ENCODE results near the gene GRIN2A.

GRIN2A gene

GRCh38 chr16:9817586-9817985 lies 364.6 kb downstream of the GRIN2A start:
- DNase-seq (ENCODE audit: low spot score) = no peak

DNA sequence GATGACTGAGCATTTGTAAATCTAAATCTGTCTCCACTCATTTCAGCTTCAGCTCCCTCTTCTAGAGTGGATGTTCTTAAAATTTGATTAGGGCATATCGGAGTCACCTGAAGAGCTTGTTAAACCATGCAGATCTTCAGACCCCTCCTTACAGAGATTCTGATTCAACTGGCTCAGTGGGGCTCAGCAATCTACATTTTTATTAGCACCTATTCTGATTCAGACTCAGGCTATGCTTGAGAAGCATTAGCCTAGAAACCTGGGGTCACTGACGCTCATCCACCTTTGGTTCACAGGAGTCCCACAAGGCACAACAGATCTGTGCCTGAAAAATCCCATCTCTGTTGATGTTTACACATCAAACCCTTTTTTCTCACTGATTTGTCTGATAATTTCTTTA lies 365.6 kb downstream of the GRIN2A start:
- DNase-seq (ENCODE audit: low spot score) = no peak

DNA sequence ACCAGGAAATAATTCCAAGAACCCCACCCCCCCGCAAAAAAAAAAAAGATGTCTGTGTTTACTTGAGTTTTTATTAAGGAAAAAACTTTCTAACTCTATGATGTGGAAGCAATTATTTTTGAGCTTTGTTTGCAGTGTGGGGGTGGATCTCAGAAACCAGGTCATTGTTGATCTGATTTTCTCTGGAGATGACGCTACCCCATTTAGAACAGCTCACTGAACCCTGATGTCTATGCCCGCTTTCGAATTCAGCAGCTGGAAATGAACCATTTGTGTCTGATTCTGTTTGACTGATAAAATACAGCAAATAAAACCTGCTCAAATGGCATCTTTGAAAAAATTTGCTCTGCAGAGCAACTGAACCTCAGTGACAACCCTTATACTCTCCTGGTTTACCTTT lies 368.6 kb downstream of the GRIN2A start:
- DNase-seq (ENCODE audit: low spot score) = no peak

- DNase-seq (ENCODE audit: low spot score) = no peak
These were observed 374.0 kb downstream of the GRIN2A start for GRCh38 chr16:9808210-9808609.

GRCh38 chr16:9807302-9807701 lies 374.9 kb downstream of the GRIN2A start:
- no peak for DNase-seq (ENCODE audit: low spot score)

DNA sequence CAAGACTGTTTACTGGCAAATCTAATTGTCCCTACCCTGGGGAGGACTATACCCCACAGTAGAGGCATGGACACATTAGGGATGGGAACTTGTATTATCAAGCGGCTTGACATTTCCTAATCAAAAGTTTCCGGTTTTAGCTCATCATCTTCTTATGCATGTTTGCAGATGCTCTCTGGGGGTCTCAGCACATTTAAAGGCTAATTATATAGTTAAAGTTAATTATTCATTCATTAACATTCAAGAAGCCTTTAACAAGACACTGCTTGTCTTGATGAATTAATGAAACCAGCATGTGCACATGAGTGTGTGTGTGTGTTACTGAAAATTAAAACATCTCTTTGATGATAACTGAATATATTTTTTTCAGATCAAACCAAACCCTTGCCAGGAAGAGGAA lies 377.1 kb downstream of the GRIN2A start:
- no peak for DNase-seq (ENCODE audit: low spot score)

GRCh38 chr16:9802160-9802559 lies 380.1 kb downstream of the GRIN2A start:
- no peak for DNase-seq (ENCODE audit: low spot score)

GRCh38 chr16:9801651-9802050 lies 380.6 kb downstream of the GRIN2A start:
- DNase-seq (ENCODE audit: low spot score) = no peak

- no peak for DNase-seq (ENCODE audit: low spot score)
These were observed 382.0 kb downstream of the GRIN2A start for GRCh38 chr16:9800186-9800738.

DNA sequence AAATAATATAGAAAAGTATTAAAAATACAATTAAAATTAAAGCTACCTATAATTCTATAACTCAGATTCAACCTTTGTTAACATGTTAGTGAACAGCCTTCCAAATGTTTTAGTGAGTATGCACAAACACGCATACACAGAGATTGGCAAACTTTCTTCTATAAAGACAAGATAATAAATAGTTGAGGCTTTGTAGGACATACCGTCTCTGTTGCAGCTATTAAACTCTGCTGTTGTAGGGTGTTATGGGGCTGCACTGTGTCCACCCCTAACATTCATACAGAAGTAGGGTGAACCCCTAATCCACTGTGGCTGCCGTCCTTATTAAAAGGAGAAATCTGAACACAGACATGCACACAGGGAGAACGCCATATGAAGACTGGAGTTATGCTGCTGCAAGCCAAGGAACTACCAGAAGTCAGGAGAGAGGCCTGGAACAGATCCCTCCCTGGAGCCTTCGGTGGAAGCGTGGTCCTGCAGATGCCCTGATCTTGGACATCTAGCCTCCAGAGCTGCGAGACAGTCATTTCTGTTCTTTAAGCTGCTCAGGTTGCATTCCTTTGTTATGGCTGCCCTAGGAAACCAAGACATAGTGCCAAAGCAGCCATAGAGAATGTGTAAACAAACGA lies 383.2 kb downstream of the GRIN2A start:
- DNase-seq (ENCODE audit: low spot score) = no peak

DNA sequence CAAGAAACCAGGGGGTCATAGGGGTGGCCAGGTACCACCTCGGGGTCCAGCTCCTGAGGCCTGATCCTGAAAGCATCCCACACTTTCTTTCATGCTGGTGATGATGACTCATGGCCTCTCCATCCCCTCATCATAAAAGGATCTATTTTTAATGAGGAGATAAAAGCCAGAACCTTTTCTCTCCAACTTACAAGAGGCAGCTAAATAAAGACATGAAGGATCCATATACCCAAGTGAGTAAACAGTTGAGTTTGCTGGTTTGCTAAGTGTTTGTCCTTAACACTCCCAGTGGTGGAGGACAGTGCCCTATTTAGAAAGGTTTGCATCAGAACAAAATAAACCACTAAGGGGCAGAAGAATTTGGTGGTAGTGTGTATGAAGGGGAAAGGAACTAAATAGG lies 383.8 kb downstream of the GRIN2A start:
- DNase-seq (ENCODE audit: low spot score) = no peak

DNA sequence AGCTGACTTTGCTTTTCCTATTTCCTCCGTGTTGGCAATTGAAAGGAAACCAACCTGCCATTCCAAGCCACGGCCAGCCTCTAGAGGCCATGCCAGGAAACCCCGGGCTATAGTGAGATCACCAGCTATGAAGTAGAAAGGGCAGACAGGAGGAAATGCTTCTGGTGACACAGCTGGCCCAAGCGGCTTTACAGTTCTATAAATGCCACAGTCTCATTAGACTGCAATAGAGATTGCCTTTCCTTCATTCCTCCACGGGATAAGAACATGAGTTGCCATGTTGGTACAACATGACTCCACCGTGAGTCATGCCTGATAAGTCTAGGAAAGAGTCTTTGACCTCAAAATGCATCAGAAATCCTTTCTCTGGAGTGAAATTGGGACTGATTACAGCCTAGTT lies 384.9 kb downstream of the GRIN2A start:
- DNase-seq (ENCODE audit: low spot score) = no peak

DNA sequence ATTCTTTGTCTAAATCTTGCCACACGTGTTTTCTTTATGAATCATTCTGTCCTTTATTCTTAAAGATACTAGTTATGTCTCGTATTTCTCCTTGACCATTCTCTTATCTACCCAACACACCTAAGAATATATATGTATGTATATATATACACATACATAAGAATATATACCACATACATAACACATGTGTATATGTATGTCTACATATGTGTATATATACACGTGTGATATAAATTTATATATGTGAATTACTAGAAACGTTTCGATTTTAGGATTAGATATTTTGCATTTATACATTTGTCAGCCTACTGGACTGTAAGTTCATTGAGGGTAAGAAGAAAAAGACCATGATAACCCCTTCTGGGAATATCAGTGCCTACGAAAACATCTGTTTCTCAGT lies 388.6 kb downstream of the GRIN2A start:
- DNase-seq (ENCODE audit: low spot score) = no peak

GRCh38 chr16:9791556-9791955 lies 390.7 kb downstream of the GRIN2A start:
- no peak for DNase-seq (ENCODE audit: low spot score)

- DNase-seq (ENCODE audit: low spot score) = no peak
These were observed 392.0 kb downstream of the GRIN2A start for GRCh38 chr16:9790199-9790598.

DNA sequence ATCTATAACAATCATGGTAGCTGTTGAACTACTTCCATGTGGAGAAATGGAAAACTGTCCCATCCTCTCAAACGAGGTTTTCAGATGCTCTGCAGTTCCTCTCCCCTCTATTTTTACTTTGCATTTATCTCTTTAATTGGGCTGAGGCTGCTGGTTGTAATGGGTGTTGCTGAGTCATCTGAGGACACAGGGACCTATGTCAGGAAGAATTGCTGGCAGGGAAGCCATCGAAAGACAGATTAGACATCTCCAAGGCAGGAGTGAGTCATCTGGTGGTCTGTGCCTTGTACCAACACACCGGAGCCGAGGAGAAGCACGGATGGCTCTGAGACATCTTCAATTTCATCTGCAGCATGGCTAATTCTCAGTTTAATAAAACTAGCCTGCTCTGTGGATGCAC lies 394.5 kb downstream of the GRIN2A start:
- no peak for DNase-seq (ENCODE audit: low spot score)

DNA sequence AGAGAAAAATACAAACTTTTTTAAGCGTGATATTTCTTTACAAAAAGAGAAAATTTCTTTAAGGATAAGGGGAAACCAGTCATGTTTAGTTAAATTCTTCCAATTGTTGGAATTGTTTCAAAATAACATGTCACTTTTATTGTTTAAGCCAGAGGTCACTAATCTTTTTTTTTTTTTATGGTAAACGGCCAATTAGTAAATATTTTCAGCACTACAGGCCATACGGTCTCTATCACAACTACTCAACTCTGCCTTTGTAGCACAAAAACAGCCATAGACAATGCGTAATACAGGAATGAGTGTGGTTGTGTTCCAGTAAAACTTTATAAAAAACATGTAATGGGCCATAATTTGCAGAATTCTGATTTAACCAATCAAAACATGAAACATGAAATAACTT lies 401.4 kb downstream of the GRIN2A start:
- DNase-seq (ENCODE audit: low spot score) = no peak

DNA sequence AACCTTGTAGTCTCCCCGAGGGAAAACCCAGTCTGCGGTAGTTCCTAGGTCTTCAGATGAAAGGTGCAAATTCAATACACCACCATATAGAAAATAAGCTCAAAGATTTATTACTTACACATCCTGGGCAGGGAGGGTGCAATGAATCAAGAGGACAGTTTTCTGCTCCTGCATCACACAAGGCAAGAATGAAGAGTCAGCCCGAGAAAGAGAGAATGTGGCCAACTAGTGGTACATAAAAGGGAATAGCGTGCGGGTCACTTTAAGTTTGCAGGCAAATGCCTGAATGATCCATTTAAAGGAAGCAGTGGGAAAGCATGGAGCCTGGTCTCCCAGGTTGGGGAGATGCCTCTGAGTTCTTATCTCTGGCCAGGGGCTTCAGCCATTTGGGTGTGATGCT lies 403.4 kb downstream of the GRIN2A start:
- no peak for DNase-seq (ENCODE audit: low spot score)

DNA sequence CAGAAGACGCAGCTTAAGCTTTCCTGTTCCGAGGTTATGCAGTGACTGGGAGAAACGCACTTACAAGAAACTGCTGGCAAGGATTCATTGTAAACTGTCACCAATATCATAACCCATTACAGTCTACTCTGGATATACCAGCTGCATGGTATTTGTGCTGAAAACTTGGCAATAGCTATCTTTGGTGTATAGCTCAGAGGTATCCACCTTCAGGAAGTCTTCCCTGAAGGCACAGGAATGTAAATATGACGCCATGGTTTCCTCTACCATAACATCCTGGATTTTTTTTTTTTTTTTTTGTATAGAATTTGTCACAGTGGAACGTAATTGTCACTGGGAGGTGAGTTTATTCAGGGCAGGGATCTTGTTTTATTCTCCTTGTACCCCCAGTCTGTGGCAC lies 406.2 kb downstream of the GRIN2A start:
- DNase-seq (ENCODE audit: low spot score) = no peak

DNA sequence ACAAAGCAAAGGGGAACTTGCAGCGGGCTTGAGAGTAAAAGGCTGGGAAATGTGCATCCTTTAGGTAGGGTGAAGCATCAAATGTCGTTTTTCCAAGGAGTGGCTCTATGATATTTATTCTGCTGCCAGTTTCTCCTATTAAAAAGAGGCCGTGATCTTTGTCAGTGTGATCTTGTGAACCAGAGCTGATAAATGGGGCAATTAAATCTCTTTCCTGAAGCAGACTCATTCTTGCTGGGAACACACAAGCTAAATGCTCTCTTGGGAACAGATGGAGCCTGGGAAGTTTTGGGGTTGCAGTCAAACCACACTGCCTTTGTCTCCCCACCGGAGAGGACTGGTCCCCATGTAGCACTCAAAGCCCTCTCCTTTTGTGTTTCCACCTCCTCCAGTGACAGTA lies 408.9 kb downstream of the GRIN2A start:
- DNase-seq (ENCODE audit: low spot score) = no peak

GRCh38 chr16:9772526-9773225 lies 409.6 kb downstream of the GRIN2A start:
- DNase-seq (ENCODE audit: low spot score) = no peak

GRCh38 chr16:9766891-9767290 lies 415.3 kb downstream of the GRIN2A start:
- DNase-seq (ENCODE audit: low spot score) = no peak

- DNase-seq (ENCODE audit: low spot score) = no peak
These were observed 418.7 kb downstream of the GRIN2A start for GRCh38 chr16:9763505-9763904.

DNA sequence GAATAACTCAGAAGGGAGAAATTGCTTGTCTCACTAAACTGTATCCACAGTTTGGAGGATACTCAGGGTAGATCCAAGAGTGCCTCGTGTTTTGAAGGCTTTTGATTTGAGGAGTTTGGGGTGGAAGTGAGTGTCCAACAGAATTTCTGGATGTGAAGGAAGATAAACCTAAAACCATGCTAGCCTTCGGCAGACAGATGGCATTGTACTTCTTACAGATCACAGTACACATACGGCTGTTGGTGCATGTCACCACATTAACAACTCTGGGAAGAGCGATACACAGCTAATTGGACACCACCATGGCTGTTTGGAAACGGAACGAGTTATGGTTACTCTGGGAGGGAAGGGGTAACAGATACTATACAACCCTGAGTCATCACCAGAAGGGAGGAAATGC lies 420.4 kb downstream of the GRIN2A start:
- no peak for DNase-seq (ENCODE audit: low spot score)

All from CD4-positive, alpha-beta T cell treated with Interleukin-15 for 4 hours (primary cell).